A673 (cell line): ENCODE data around the gene IQCH.

Experiments used
- EZH2 ChIP-seq: fragments of 200-600 bp; sonication (generic); IDR thresholded peaks from 2 replicates; pipeline ENCODE4 v1.6.1; 2017; ENCODE audit warnings: borderline replicate concordance, low read depth, mild to moderate bottlenecking, mixed read lengths, antibody characterized with exemption, low read length; ENCODE audit not compliant: poor library complexity, severe bottlenecking
- TF ChIP-seq, protein P1 (sequence below): fragments of 300-800, 200-600 bp; sonication (generic); conservative IDR thresholded peaks from 2 replicates; pipeline ENCODE4 v1.5.1; 2017; ENCODE audit warnings: low read depth, mild to moderate bottlenecking, antibody characterized with exemption, low read length, moderate library complexity, mixed read lengths

GRCh38 chr15:67416891-67417290, 162.3 kb downstream of the IQCH start:
- TF ChIP-seq, protein P1, sequence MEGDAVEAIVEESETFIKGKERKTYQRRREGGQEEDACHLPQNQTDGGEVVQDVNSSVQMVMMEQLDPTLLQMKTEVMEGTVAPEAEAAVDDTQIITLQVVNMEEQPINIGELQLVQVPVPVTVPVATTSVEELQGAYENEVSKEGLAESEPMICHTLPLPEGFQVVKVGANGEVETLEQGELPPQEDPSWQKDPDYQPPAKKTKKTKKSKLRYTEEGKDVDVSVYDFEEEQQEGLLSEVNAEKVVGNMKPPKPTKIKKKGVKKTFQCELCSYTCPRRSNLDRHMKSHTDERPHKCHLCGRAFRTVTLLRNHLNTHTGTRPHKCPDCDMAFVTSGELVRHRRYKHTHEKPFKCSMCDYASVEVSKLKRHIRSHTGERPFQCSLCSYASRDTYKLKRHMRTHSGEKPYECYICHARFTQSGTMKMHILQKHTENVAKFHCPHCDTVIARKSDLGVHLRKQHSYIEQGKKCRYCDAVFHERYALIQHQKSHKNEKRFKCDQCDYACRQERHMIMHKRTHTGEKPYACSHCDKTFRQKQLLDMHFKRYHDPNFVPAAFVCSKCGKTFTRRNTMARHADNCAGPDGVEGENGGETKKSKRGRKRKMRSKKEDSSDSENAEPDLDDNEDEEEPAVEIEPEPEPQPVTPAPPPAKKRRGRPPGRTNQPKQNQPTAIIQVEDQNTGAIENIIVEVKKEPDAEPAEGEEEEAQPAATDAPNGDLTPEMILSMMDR: no peak
- TF ChIP-seq EZH2: no peak
